Upper lobe of left lung (tissue), 6 donors: ENCODE results near the gene AWAT1. TPM values are rescaled to one million over a fixed set of nuclear protein-coding genes. Genes with fewer than 3 reads are reported as not detected.

Experiments
- ATAC-seq, 2 donors: fragments of 200-7000 bp; cut with Tn5 transposase; one replicate each; pipeline ENCODE4 v1.9.1; 2022; ENCODE audit warnings: mild to moderate bottlenecking in 2 of 2, moderate library complexity in 2 of 2; ENCODE audit not compliant: low FRiP score in 2 of 2
- DNase-seq, 2 donors: peaks; one replicate each; pipeline ENCODE4 v3.0.0-alpha.2; 2019 to 2020
- H3K27ac ChIP-seq, 4 donors: fragments of 200-600 bp; sonication (generic); one replicate each; pipeline ENCODE4 v1.5.1; 2016 to 2019
- H3K27me3 ChIP-seq, 4 donors: fragments of 200-600 bp; sonication (generic); one replicate each; pipeline ENCODE4 v1.5.1; 2017 to 2019
- H3K36me3 ChIP-seq, 4 donors: fragments of 200-600 bp; sonication (generic); one replicate each; pipeline ENCODE4 v1.5.1; 2016 to 2019
- H3K4me1 ChIP-seq, 4 donors: fragments of 200-600 bp; sonication (generic); one replicate each; pipeline ENCODE4 v1.5.1; 2018 to 2019
- H3K4me3 ChIP-seq, 4 donors: fragments of 200-600 bp; sonication (generic); one replicate each; pipeline ENCODE4 v1.5.1; 2017 to 2019; ENCODE audit warnings: mild to moderate bottlenecking in 2 of 4, moderate library complexity in 1 of 4
- H3K9me3 ChIP-seq, 4 donors: fragments of 200-600 bp; sonication (generic); one replicate each; pipeline ENCODE4 v1.5.1; 2018 to 2019
- EP300 ChIP-seq, 4 donors: sonication (generic); formaldehyde crosslinking; IDR thresholded peaks; one replicate each; pipeline ENCODE4 v1.5.1; 2017; ENCODE audit warnings: antibody characterized with exemption in 4 of 4, control low read depth in 2 of 4
- POLR2A ChIP-seq, 4 donors: fragments of 450-650 bp; IDR thresholded peaks; one replicate each; pipeline ENCODE4 v1.5.1; 2016 to 2017; ENCODE audit warnings: antibody characterized with exemption in 4 of 4, mild to moderate bottlenecking in 2 of 4
- POLR2AphosphoS5 ChIP-seq, 2 donors: sonication (generic); formaldehyde crosslinking; IDR thresholded peaks; one replicate each; pipeline ENCODE4 v1.5.1; 2017; ENCODE audit warnings: antibody characterized with exemption in 2 of 2
- WGBS, 2 donors: methylation state at CpG; one replicate each; pipeline ENCODE4 v1.1.5; 2017 to 2018; 5-methylcytosine and 5-hydroxymethylcytosine counted together
- small RNA-seq, 4 donors: library from RNA; depleted of rRNA; stranded (forward); fragments of <200 nt; gene quantifications; one replicate each; pipeline ENCODE3, GENCODE V24; 2016
- total RNA-seq, 6 donors: library from RNA; depleted of rRNA in 4 of 6; stranded (reverse); fragments of >200 nt in 4 of 6; gene quantifications; one replicate each; pipeline versions ENCODE4 v1.1.0 to v1.2.1, GENCODE V29; 2016 to 2021
- TF ChIP-seq, protein P1 (sequence below), 6 experiments: fragments of 450-650 bp in 4 of 6; fragments of 200-600 bp in 2 of 6; sonication (generic) in 2 of 6; IDR thresholded peaks; one replicate each; pipeline ENCODE4 v1.5.1; 2016 to 2019; ENCODE audit warnings: antibody characterized with exemption in 6 of 6
- donor health status: DM: no; HTN: no; CAD: no; lungs with moderate emphysema.
- donor health status: DM: no; HTN: yes; CAD: no; lungs with severe emphysema.

Gene AWAT1
- total RNA-seq, 6 donors from 2014 or later = not detected

DNA sequence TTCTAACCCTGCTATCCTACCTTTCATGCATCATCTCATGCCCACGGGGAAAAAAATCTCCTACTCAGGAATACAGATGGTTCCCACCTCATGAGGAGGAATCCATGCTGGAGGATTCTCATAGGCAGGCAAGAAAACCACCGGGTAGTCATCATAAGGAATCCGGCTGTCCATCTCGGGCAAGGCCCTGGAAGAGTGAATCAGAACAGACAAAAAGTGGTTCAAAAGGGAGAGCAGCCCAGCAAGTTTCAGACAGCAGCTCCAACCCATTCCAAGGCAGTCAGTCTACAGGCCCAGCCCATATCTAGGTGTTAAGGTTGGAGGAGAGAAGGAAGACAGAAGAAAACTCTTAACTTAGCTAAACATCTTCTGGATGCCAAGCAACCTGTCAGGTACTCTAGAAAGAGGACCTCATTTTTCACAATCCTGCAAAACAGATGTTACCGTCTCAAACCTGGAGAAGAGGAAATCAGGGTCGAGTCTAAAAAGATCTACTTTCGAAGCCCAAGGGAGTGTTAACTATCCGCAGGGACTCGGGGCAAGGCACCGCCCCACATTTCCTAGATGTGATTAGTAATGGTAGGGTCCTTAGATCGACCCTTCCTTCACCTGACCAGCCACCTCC is 54.8 kb downstream of the AWAT1 start:
- DNase-seq = no peak
- Histone ChIP-seq H3K9me3 (no peaks in the 10 kb centered on the region), H3K4me3 (peak overlapping the region; percentile 21 to 66 (median 52)), H3K4me1 (peaks cover 4 to 12% (median 5%) of the 10 kb centered on the region in 4 donors), H3K27ac (peak overlapping the region; percentile 15 to 77 (median 70)), H3K27me3 (no peaks in the 10 kb centered on the region), H3K36me3 (peaks cover 0 to 9% (median 4%) of the 10 kb centered on the region in 4 donors)
- WGBS, 2 donors = 36 to 71% methylated on average over 10 to 11 of the region's 11 CpGs
- ATAC-seq = no peak
- TF ChIP-seq EP300 (IDR thresholded peaks at IDR 0.05) (no peak), POLR2A (IDR thresholded peaks at IDR 0.05) (no peak), POLR2AphosphoS5 (IDR thresholded peaks at IDR 0.05) (no peak)
- TF ChIP-seq, protein P1, sequence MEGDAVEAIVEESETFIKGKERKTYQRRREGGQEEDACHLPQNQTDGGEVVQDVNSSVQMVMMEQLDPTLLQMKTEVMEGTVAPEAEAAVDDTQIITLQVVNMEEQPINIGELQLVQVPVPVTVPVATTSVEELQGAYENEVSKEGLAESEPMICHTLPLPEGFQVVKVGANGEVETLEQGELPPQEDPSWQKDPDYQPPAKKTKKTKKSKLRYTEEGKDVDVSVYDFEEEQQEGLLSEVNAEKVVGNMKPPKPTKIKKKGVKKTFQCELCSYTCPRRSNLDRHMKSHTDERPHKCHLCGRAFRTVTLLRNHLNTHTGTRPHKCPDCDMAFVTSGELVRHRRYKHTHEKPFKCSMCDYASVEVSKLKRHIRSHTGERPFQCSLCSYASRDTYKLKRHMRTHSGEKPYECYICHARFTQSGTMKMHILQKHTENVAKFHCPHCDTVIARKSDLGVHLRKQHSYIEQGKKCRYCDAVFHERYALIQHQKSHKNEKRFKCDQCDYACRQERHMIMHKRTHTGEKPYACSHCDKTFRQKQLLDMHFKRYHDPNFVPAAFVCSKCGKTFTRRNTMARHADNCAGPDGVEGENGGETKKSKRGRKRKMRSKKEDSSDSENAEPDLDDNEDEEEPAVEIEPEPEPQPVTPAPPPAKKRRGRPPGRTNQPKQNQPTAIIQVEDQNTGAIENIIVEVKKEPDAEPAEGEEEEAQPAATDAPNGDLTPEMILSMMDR (IDR thresholded peaks at IDR 0.05) = no peak

Small RNAs within 50 kb of the gene (small RNA-seq; reads per million reads assigned to genes)
- gene RNA5SP507 = 0 to 0.29 (median 0.11) reads per million in 4 donors

Other genes with a start within 250 kb of the AWAT1 start
- under 1 TPM in 1 of 6 donors, not detected in 5; 0.67 TPM for gene AWAT2, start 184.7 kb upstream of the AWAT1 start, total RNA-seq
- not detected for gene OTUD6A, start 172.2 kb upstream of the AWAT1 start, total RNA-seq
- 10 to 100 TPM; 35.3 to 62.1 (median 46.6) TPM for gene IGBP1, start 101.2 kb upstream of the AWAT1 start, total RNA-seq
- gene DGAT2L6, start 57.2 kb upstream of the AWAT1 start, total RNA-seq = not detected
- 1 to 10 TPM in 1 of 6 donors, under 1 TPM in 3, not detected in 2; 0.30 to 1.1 (median 0.64) TPM for gene P2RY4, start 25.5 kb downstream of the AWAT1 start, total RNA-seq
- not detected for gene ARR3, start 33.7 kb downstream of the AWAT1 start, total RNA-seq
- gene RAB41, start 47.5 kb downstream of the AWAT1 start, total RNA-seq = not detected
- 10 to 100 TPM; 12.1 to 28.4 (median 21.4) TPM for gene PDZD11, start 55.3 kb downstream of the AWAT1 start, total RNA-seq
- gene KIF4A, start 55.4 kb downstream of the AWAT1 start, total RNA-seq = 1 to 10 TPM in 3 of 6 donors, under 1 TPM in 3; under 0.01 to 2.6 (median 0.69) TPM
- not detected for gene GDPD2, start 188.7 kb downstream of the AWAT1 start, total RNA-seq
- gene DLG3, start 210.2 kb downstream of the AWAT1 start, total RNA-seq = 10 to 100 TPM; 11.2 to 29.9 (median 16.6) TPM